IPS-18a (cell line): ENCODE data around the gene CDA.

Experiments
- H3K27ac ChIP-seq: one replicate; pipeline ENCODE4 v1.5.1; 2013; ENCODE audit warnings: low read length
- H3K27me3 ChIP-seq: one replicate; pipeline ENCODE4 v1.6.1; 2013; ENCODE audit warnings: mild to moderate bottlenecking, low read length; ENCODE audit not compliant: control insufficient read depth, insufficient read depth
- H3K36me3 ChIP-seq: one replicate; pipeline ENCODE4 v1.6.1; 2013; ENCODE audit warnings: low read depth, low read length; ENCODE audit not compliant: control insufficient read depth
- H3K4me1 ChIP-seq: one replicate; pipeline ENCODE4 v1.6.1; 2013; ENCODE audit warnings: low read depth, low read length; ENCODE audit not compliant: control insufficient read depth
- H3K4me3 ChIP-seq: one replicate; pipeline ENCODE4 v1.5.1; 2013; ENCODE audit warnings: low read length
- H3K9ac ChIP-seq: one replicate; pipeline ENCODE4 v1.6.1; 2013; ENCODE audit warnings: mild to moderate bottlenecking, low read length, moderate library complexity
- H3K9me3 ChIP-seq: one replicate; pipeline ENCODE4 v1.6.1; 2013; ENCODE audit warnings: low read depth, low read length; ENCODE audit not compliant: control insufficient read depth

Gene CDA

DNA sequence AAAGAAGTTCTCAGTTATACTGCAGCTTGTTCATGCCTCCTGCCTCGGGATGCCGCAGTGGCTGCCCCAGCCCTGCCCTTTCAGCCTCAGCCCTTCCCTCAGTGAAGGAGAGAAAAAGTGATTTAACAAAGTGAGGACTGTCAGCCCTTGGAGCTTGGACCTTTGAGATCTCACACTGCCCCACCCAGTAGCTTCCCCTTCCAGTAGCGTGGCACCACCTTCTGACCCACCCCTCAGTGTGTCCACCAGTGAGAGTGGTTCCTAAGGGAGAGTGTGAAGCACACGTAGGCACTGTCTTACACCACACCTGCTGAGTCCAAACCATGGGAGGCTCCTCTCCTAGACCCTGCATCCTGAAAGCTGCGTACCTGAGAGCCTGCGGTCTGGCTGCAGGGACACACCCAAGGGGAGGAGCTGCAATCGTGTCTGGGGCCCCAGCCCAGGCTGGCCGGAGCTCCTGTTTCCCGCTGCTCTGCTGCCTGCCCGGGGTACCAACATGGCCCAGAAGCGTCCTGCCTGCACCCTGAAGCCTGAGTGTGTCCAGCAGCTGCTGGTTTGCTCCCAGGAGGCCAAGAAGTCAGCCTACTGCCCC is at the start of gene CDA:
CDA (plus strand) TSS at position 464 of the 592 bp plus-strand sequence; CDS start at position 497, 33 bp downstream.
- H3K9me3 ChIP-seq, result no peaks in the 10 kb centered on the region
- H3K36me3 ChIP-seq, result no peaks in the 10 kb centered on the region
- H3K4me3 ChIP-seq, result no peak within 1 kb of the TSS
- H3K27me3 ChIP-seq, result peaks cover 4% of the 10 kb centered on the region
- no peak within 1 kb of the TSS for H3K9ac ChIP-seq
- no peak within 1 kb of the TSS for H3K27ac ChIP-seq
- H3K4me1 ChIP-seq, result peaks cover 15% of the 10 kb centered on the region

DNA sequence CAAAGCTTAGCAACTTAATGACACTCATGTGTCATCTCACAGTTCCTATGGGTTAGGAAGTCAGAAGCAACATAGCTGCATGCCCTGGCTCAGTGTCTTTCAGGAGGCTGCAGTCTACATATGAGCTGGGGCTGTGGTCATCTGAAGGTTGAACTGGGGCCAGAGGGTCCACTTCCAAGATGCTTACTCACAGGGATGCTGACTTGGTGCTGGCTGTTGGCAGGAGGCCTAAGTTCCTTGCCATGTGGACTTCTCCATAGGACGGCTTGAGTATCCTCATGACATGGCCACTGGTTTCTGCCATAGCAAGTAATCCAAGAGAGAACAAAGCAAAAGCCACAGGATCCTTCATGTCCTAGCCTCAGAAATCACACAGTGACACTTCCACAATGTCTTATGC is 48.6 kb upstream of the CDA start:
- Histone ChIP-seq H3K9ac (no peak overlapping the region), H3K27me3 (peaks cover 16% of the 10 kb centered on the region), H3K4me1 (no peaks in the 10 kb centered on the region), H3K36me3 (no peaks in the 10 kb centered on the region), H3K4me3 (no peak overlapping the region), H3K9me3 (no peaks in the 10 kb centered on the region), H3K27ac (no peak overlapping the region)

DNA sequence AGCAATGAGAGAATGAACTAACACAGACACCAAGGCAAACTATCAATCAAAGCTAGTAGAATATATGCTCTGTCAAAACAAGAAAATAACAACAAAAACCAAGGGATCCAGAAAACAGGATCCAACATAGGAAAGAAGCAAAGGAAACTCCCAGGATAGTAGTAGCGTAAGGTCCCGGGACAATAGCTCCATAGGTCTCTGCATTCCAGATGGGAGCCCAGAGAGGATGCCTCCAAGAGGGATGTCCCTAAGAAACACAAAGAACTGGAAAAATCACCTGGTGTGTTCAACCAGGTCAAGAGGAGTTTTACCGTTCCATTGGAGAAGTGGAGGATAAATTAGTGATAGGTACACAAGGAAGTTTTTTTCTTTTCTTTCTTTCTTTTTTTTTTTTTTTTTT is 42.3 kb upstream of the CDA start:
- H3K9me3 ChIP-seq, result no peaks in the 10 kb centered on the region
- no peak overlapping the region for H3K4me3 ChIP-seq
- no peak overlapping the region for H3K9ac ChIP-seq
- no peaks in the 10 kb centered on the region for H3K4me1 ChIP-seq
- H3K36me3 ChIP-seq, result no peaks in the 10 kb centered on the region
- H3K27me3 ChIP-seq, result peaks cover 15% of the 10 kb centered on the region
- no peak overlapping the region for H3K27ac ChIP-seq

DNA sequence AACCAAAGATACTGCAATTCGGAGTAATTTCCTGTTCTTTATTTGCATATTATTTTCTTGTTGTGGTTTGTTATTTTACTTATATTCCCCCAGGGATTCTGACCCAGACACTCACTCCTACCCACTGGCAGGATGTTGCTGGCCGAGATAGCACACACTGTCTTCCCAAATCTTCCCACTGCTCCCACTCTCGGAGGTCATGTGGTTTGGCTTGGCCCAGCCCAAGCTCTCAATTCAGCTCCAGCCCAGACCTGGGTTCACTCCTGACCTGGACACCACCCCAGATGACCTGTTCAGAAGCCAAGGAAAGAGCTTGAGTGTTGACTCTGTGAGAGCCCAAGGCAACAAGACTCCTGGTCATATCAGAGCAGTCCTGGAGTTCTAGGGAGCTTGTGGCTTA is 37.7 kb upstream of the CDA start:
- Histone ChIP-seq H3K9ac (peak overlapping the region; percentile 67), H3K27me3 (peaks cover 60% of the 10 kb centered on the region), H3K4me3 (peak overlapping the region; percentile 71), H3K36me3 (no peaks in the 10 kb centered on the region), H3K9me3 (no peaks in the 10 kb centered on the region), H3K4me1 (no peaks in the 10 kb centered on the region), H3K27ac (no peak overlapping the region)

GRCh38 chr1:20551945-20552727 is 36.8 kb upstream of the CDA start, which contains the start of gene FAM43B:
FAM43B (plus strand) TSS chr1:20552573; CDS start chr1:20552974, 401 bp downstream.
- no peaks in the 10 kb centered on the region for H3K4me1 ChIP-seq
- H3K36me3 ChIP-seq, result no peaks in the 10 kb centered on the region
- H3K27me3 ChIP-seq, result peaks cover 70% of the 10 kb centered on the region
- H3K4me3 ChIP-seq, result peak within 1 kb of the TSS; percentile 71
- no peaks in the 10 kb centered on the region for H3K9me3 ChIP-seq
- H3K27ac ChIP-seq, result no peak within 1 kb of the TSS
- H3K9ac ChIP-seq, result peak within 1 kb of the TSS; percentile 67

DNA sequence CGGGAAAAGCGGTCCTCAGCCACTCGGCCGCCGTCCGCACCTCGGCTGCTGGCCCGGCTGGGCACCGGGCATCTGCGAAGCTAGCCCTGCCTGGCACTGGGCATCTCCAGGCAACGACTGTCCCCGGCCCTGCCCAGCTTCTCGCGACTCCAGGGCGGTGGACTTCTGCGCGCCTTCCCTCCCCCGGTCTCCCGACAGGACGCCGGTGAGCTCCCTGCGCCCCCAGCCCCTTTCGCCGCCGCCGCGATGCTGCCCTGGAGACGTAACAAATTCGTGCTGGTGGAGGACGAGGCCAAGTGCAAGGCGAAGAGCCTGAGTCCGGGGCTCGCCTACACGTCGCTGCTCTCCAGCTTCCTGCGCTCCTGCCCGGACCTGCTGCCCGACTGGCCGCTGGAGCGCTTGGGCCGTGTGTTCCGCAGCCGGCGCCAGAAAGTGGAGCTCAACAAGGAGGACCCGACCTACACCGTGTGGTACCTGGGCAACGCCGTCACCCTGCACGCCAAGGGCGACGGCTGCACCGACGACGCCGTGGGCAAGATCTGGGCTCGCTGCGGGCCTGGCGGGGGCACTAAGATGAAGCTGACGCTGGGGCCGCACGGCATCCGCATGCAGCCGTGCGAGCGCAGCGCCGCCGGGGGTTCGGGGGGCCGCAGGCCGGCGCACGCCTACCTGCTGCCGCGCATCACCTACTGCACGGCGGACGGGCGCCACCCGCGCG is 36.0 kb upstream of the CDA start:
- Histone ChIP-seq H3K9ac (no peak overlapping the region), H3K36me3 (no peaks in the 10 kb centered on the region), H3K4me1 (no peaks in the 10 kb centered on the region), H3K27ac (no peak overlapping the region), H3K4me3 (peak overlapping the region; percentile 71), H3K27me3 (peaks cover 75% of the 10 kb centered on the region), H3K9me3 (no peaks in the 10 kb centered on the region)

GRCh38 chr1:20555025-20555757 is 33.7 kb upstream of the CDA start:
- Histone ChIP-seq H3K27ac (no peak overlapping the region), H3K4me1 (no peaks in the 10 kb centered on the region), H3K4me3 (no peak overlapping the region), H3K9me3 (no peaks in the 10 kb centered on the region), H3K9ac (no peak overlapping the region), H3K27me3 (peaks cover 73% of the 10 kb centered on the region), H3K36me3 (no peaks in the 10 kb centered on the region)

GRCh38 chr1:20555758-20556120 is 33.2 kb upstream of the CDA start:
- no peak overlapping the region for H3K4me3 ChIP-seq
- H3K27me3 ChIP-seq, result peaks cover 75% of the 10 kb centered on the region
- no peaks in the 10 kb centered on the region for H3K36me3 ChIP-seq
- H3K9ac ChIP-seq, result no peak overlapping the region
- H3K4me1 ChIP-seq, result no peaks in the 10 kb centered on the region
- H3K27ac ChIP-seq, result no peak overlapping the region
- H3K9me3 ChIP-seq, result no peaks in the 10 kb centered on the region

- H3K36me3 ChIP-seq, result no peaks in the 10 kb centered on the region
- no peak overlapping the region for H3K27ac ChIP-seq
- H3K4me3 ChIP-seq, result no peak overlapping the region
- no peaks in the 10 kb centered on the region for H3K4me1 ChIP-seq
- H3K9me3 ChIP-seq, result no peaks in the 10 kb centered on the region
- H3K9ac ChIP-seq, result no peak overlapping the region
- peaks cover 51% of the 10 kb centered on the region for H3K27me3 ChIP-seq
Measured at GRCh38 chr1:20558191-20558590, 30.7 kb upstream of the CDA start.

DNA sequence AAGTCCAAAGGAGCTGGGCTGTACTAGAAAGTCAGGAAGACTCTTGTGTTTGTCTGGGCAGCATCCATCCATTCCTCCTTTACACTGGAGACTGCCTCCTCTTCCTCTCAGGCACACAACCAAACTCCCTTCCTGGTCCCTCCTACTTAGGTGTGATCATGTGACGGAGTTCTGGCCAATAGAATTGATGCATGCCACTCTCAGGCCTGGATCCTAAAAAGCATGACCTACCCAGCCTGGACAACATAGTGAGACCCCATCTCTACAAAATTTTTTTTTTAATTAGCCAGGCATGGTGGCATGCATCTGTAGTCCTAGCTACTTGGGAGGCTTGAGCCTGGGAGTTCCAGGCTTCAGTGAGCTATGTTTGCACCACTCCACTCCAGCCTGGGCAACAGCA is 27.9 kb upstream of the CDA start:
- Histone ChIP-seq H3K36me3 (no peaks in the 10 kb centered on the region), H3K4me3 (no peak overlapping the region), H3K9me3 (no peaks in the 10 kb centered on the region), H3K4me1 (no peaks in the 10 kb centered on the region), H3K9ac (no peak overlapping the region), H3K27me3 (peaks cover 23% of the 10 kb centered on the region), H3K27ac (no peak overlapping the region)

DNA sequence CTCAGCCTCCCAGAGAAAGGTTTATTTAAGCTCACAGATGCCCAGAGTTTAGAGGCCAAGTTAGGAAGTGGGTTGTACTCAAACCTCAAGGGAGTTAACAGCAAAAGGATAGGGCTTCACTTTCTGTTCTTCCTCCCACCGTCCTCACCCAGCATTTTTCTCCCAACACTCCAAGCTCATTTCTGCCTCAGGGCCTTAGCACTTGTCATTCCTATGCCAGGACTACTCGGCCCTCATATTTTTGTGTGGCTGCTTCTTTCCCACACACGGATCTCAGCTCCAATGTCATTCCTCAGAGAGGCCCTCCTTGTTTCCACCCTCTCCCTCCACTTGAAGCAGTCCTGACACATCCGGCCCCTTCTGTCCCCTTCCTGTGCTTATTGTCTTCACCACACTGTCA is 23.7 kb upstream of the CDA start:
- Histone ChIP-seq H3K9ac (no peak overlapping the region), H3K36me3 (no peaks in the 10 kb centered on the region), H3K4me3 (no peak overlapping the region), H3K9me3 (no peaks in the 10 kb centered on the region), H3K27me3 (peaks cover 5% of the 10 kb centered on the region), H3K27ac (no peak overlapping the region), H3K4me1 (no peaks in the 10 kb centered on the region)
